OCI-LY7 (cell line): Measurements from ENCODE around the gene NOL7. TPM values are rescaled to one million over a fixed set of nuclear protein-coding genes. Genes with fewer than 3 reads are reported as not detected.

Experiments used
- BruUV-seq: library from RNA; stranded (reverse); fragments of 400-500 nt; replicated peaks from 2 replicates; lab custom pipeline; 2021; lab: Mats Ljungman, UMichigan
- CTCF ChIA-PET: fragments of 300-600 bp; sonication (Branson Sonifier 250); formaldehyde crosslinking; loops from one replicate; lab custom pipeline; 2022; ENCODE audit warnings: antibody characterized with exemption; ENCODE audit not compliant: unreplicated experiment; lab: Charles Lee
- POLR2A ChIA-PET: fragments of 300-600 bp; sonication (Branson Sonifier 250); formaldehyde crosslinking; loops from one replicate; lab custom pipeline; 2022; ENCODE audit warnings: antibody characterized with exemption; lab: Charles Lee
- DNase-seq: peaks from one replicate; pipeline ENCODE4 v3.0.0-alpha.2; 2015; ENCODE audit warnings: low spot score
- H2AFZ ChIP-seq: fragments of 200-600 bp; sonication (generic), shearing (Covaris generic); 2 replicates; pipeline ENCODE4 v1.6.1; 2014; ENCODE audit warnings: mild to moderate bottlenecking, antibody characterized with exemption, low read length, moderate library complexity
- H3K27ac ChIP-seq: fragments of 200-600 bp; sonication (generic); 2 replicates; pipeline ENCODE4 v1.5.1; 2014; ENCODE audit warnings: mixed run types, low read depth, mild to moderate bottlenecking, moderate library complexity, low read length, inconsistent platforms; ENCODE audit not compliant: poor library complexity, severe bottlenecking
- H3K36me3 ChIP-seq: fragments of 200-600 bp; sonication (generic); 2 replicates; pipeline ENCODE4 v1.6.1; 2014; ENCODE audit warnings: mild to moderate bottlenecking, antibody characterized with exemption, low read length, moderate library complexity, mixed read lengths; ENCODE audit not compliant: insufficient read depth
- H3K4me1 ChIP-seq: fragments of 200-600 bp; sonication (generic); 2 replicates; pipeline ENCODE4 v1.5.1; 2014; ENCODE audit warnings: mild to moderate bottlenecking, low read length; ENCODE audit not compliant: insufficient read depth, poor library complexity, severe bottlenecking
- H3K4me2 ChIP-seq: fragments of 200-600 bp; sonication (generic); 2 replicates; pipeline ENCODE4 v1.6.1; 2014; ENCODE audit warnings: mild to moderate bottlenecking, low read length
- H3K4me3 ChIP-seq: fragments of 200-600 bp; sonication (generic); 2 replicates; pipeline ENCODE4 v1.5.1; 2014; ENCODE audit warnings: mild to moderate bottlenecking, low read depth, low read length; ENCODE audit not compliant: poor library complexity, severe bottlenecking
- H3K79me2 ChIP-seq: fragments of 200-600 bp; sonication (generic); 2 replicates; pipeline ENCODE4 v1.6.1; 2016; ENCODE audit warnings: low read depth, mild to moderate bottlenecking, low read length, moderate library complexity, mixed read lengths; ENCODE audit not compliant: insufficient read depth
- H3K9me2 ChIP-seq: fragments of 200-600 bp; sonication (generic); 2 replicates; pipeline ENCODE4 v1.6.1; 2016; ENCODE audit warnings: mild to moderate bottlenecking, low read length, mixed read lengths; ENCODE audit not compliant: insufficient read depth
- H3K9me3 ChIP-seq: fragments of 200-600 bp; sonication (generic); 2 replicates; pipeline ENCODE4 v1.6.1; 2014; ENCODE audit warnings: mild to moderate bottlenecking, mixed run types, low read length, mixed read lengths
- H4K20me1 ChIP-seq: fragments of 200-600 bp; sonication (generic); 2 replicates; pipeline ENCODE4 v1.6.1; 2014; ENCODE audit warnings: mild to moderate bottlenecking, antibody characterized with exemption, low read length, moderate library complexity, mixed read lengths; ENCODE audit not compliant: insufficient read depth
- CTCF ChIP-seq: fragments of 200-600 bp; sonication (generic); conservative IDR thresholded peaks from 2 replicates; pipeline ENCODE4 v1.5.1; 2014; ENCODE audit warnings: mild to moderate bottlenecking, antibody characterized with exemption, low read length, moderate library complexity, mixed read lengths
- EZH2phosphoT487 ChIP-seq: fragments of 200-600 bp; sonication (generic); IDR thresholded peaks from 2 replicates; pipeline ENCODE4 v1.6.1; 2018; ENCODE audit warnings: low read depth, borderline replicate concordance, mild to moderate bottlenecking, mixed run types, antibody characterized with exemption, low read length, moderate library complexity, mixed read lengths
- intact Hi-C: fragments of 100-400 bp; cut with micrococcal nuclease; formaldehyde crosslinking; loops from one replicate; pipeline ENCODE4 v1.10.0; 2022; ENCODE audit not compliant: unreplicated experiment
- total RNA-seq, 2 experiments: library from RNA; depleted of rRNA in 1 of 2; stranded (reverse); fragments of >200 nt in 1 of 2; shearing (Covaris generic) in 1 of 2; gene quantifications; 2 replicates each; pipeline ENCODE4 v1.2.3, GENCODE V29; 2014 to 2022

The NOL7 gene
- total RNA-seq, 2 experiments from 2014 or later: 67.5 to 103 TPM

GRCh38 chr6:13653296-13653695, 38.2 kb downstream of the NOL7 start:
- no TSS peak for BruUV-seq
- POLR2A ChIA-PET: interaction anchor here (0.7 to 2.0 kb wide), 2 partner anchors 15 to 17 kb away, joined by 4 to 7 read pairs; no protein-coding TSS in a partner anchor
- H2AFZ ChIP-seq: no peak overlapping the region
- no peak for DNase-seq
- CTCF ChIA-PET: no interaction called here
- no peaks in the 10 kb centered on the region for H4K20me1 ChIP-seq
- H3K4me3 ChIP-seq: no peak overlapping the region
- no peaks in the 10 kb centered on the region for H3K9me3 ChIP-seq
- H3K4me2 ChIP-seq: no peak overlapping the region
- H3K36me3 ChIP-seq: peaks cover 25% of the 10 kb centered on the region
- no peak for TF ChIP-seq EZH2phosphoT487
- no peak for TF ChIP-seq CTCF
- H3K4me1 ChIP-seq: peaks cover 7% of the 10 kb centered on the region
- intact Hi-C loops: no loop called here
- H3K27ac ChIP-seq: no peak overlapping the region
- H3K79me2 ChIP-seq: peaks cover 4% of the 10 kb centered on the region; the same call in 1 of the 2 replicates
- no peaks in the 10 kb centered on the region for H3K9me2 ChIP-seq

- CTCF ChIA-PET: no interaction called here
- intact Hi-C loops: no loop called here
- POLR2A ChIA-PET: interaction anchor here (0.7 to 1.0 kb wide), 2 partner anchors 8 to 26 kb away, joined by 3 read pairs; no protein-coding TSS in a partner anchor
Measured at GRCh38 chr6:13654496-13654895, 39.4 kb downstream of the NOL7 start.

More at GRCh38 chr6:13654496-13654895, 39.4 kb downstream of the NOL7 start:
- no peak overlapping the region for H3K4me2 ChIP-seq
- H3K36me3 ChIP-seq: peaks cover 25% of the 10 kb centered on the region
- no peaks in the 10 kb centered on the region for H4K20me1 ChIP-seq
- no peak overlapping the region for H3K27ac ChIP-seq
- TF ChIP-seq EZH2phosphoT487 (no peak), CTCF (no peak)
- H3K9me2 ChIP-seq: no peaks in the 10 kb centered on the region
- H3K4me1 ChIP-seq: peaks cover 7% of the 10 kb centered on the region
- peaks cover 15% of the 10 kb centered on the region; the same call in 1 of the 2 replicates for H3K79me2 ChIP-seq
- DNase-seq: no peak
- H3K4me3 ChIP-seq: no peak overlapping the region
- no peaks in the 10 kb centered on the region for H3K9me3 ChIP-seq
- no TSS peak for BruUV-seq
- H2AFZ ChIP-seq: no peak overlapping the region
